ENCODE data around the gene LRMDA. TPM values are rescaled to one million over a fixed set of nuclear protein-coding genes. Genes with fewer than 3 reads are reported as not detected.

The LRMDA gene
- total RNA-seq, 3 donors from 2014 or later: not detected

GRCh38 chr10:75773813-75774782 lies 342.7 kb downstream of the LRMDA start:
- Mint-ChIP-seq H3K9me3 (no peaks in the 10 kb centered on the region), H3K4me1 (ENCODE audit: low read depth) (peaks cover 16% of the 10 kb centered on the region), H3K27me3 (ENCODE audit: low read depth) (peaks cover 3% of the 10 kb centered on the region), H3K4me3 (no peak overlapping the region), H3K36me3 (ENCODE audit: insufficient read depth) (no peaks in the 10 kb centered on the region)
- no peak for DNase-seq
- no peak for ATAC-seq

- Mint-ChIP-seq H3K36me3 (ENCODE audit: insufficient read depth) (no peaks in the 10 kb centered on the region), H3K27me3 (ENCODE audit: low read depth) (peaks cover 3% of the 10 kb centered on the region), H3K4me1 (ENCODE audit: low read depth) (peaks cover 16% of the 10 kb centered on the region), H3K9me3 (no peaks in the 10 kb centered on the region), H3K4me3 (no peak overlapping the region)
- ATAC-seq (no peak), DNase-seq (no peak)
Observed at GRCh38 chr10:75774783-75775490, 343.5 kb downstream of the LRMDA start.

GRCh38 chr10:75776738-75777504 lies 345.5 kb downstream of the LRMDA start:
- Mint-ChIP-seq H3K9me3 (no peaks in the 10 kb centered on the region), H3K4me1 (ENCODE audit: low read depth) (peaks cover 9% of the 10 kb centered on the region), H3K36me3 (ENCODE audit: insufficient read depth) (no peaks in the 10 kb centered on the region), H3K27me3 (ENCODE audit: low read depth) (peaks cover 11% of the 10 kb centered on the region), H3K4me3 (no peak overlapping the region)
- DNase-seq (no peak), ATAC-seq (no peak)

GRCh38 chr10:75778665-75779064 lies 347.2 kb downstream of the LRMDA start:
- no peak for ATAC-seq
- no peaks in the 10 kb centered on the region for H3K4me1 Mint-ChIP-seq (ENCODE audit: low read depth)
- no peaks in the 10 kb centered on the region for H3K36me3 Mint-ChIP-seq (ENCODE audit: insufficient read depth)
- H3K4me3 Mint-ChIP-seq: no peak overlapping the region
- H3K27me3 Mint-ChIP-seq (ENCODE audit: low read depth): peaks cover 11% of the 10 kb centered on the region
- DNase-seq: no peak
- no peaks in the 10 kb centered on the region for H3K9me3 Mint-ChIP-seq

GRCh38 chr10:75779276-75779675 lies 347.9 kb downstream of the LRMDA start:
- no peak for ATAC-seq
- Mint-ChIP-seq H3K27me3 (ENCODE audit: low read depth) (peaks cover 17% of the 10 kb centered on the region), H3K4me3 (no peak overlapping the region), H3K9me3 (no peaks in the 10 kb centered on the region), H3K4me1 (ENCODE audit: low read depth) (no peaks in the 10 kb centered on the region), H3K36me3 (ENCODE audit: insufficient read depth) (no peaks in the 10 kb centered on the region)
- no peak for DNase-seq

- no peak for ATAC-seq
- H3K36me3 Mint-ChIP-seq (ENCODE audit: insufficient read depth): no peaks in the 10 kb centered on the region
- no peak overlapping the region for H3K4me3 Mint-ChIP-seq
- peaks cover 19% of the 10 kb centered on the region for H3K27me3 Mint-ChIP-seq (ENCODE audit: low read depth)
- no peaks in the 10 kb centered on the region for H3K4me1 Mint-ChIP-seq (ENCODE audit: low read depth)
- H3K9me3 Mint-ChIP-seq: no peaks in the 10 kb centered on the region
- no peak for DNase-seq
Observed at GRCh38 chr10:75782463-75783248, 351.2 kb downstream of the LRMDA start.

- DNase-seq (no peak), ATAC-seq (no peak)
- Mint-ChIP-seq H3K4me3 (no peak overlapping the region), H3K27me3 (ENCODE audit: low read depth) (peaks cover 11% of the 10 kb centered on the region), H3K4me1 (ENCODE audit: low read depth) (no peaks in the 10 kb centered on the region), H3K9me3 (no peaks in the 10 kb centered on the region), H3K36me3 (ENCODE audit: insufficient read depth) (no peaks in the 10 kb centered on the region)
Observed at GRCh38 chr10:75788394-75789205, 357.2 kb downstream of the LRMDA start.

- peaks cover 5% of the 10 kb centered on the region for H3K9me3 Mint-ChIP-seq
- H3K27me3 Mint-ChIP-seq (ENCODE audit: low read depth): no peaks in the 10 kb centered on the region
- no peaks in the 10 kb centered on the region for H3K36me3 Mint-ChIP-seq (ENCODE audit: insufficient read depth)
- no peak overlapping the region for H3K4me3 Mint-ChIP-seq
- ATAC-seq: no peak
- H3K4me1 Mint-ChIP-seq (ENCODE audit: low read depth): no peaks in the 10 kb centered on the region
- no peak for DNase-seq
Observed at GRCh38 chr10:75793848-75794247, 362.4 kb downstream of the LRMDA start.

GRCh38 chr10:75801121-75801520 lies 369.7 kb downstream of the LRMDA start:
- no peak overlapping the region for H3K4me3 Mint-ChIP-seq

GRCh38 chr10:75801661-75802060 lies 370.2 kb downstream of the LRMDA start:
- Mint-ChIP-seq H3K36me3 (ENCODE audit: insufficient read depth) (no peaks in the 10 kb centered on the region), H3K4me1 (ENCODE audit: low read depth) (no peaks in the 10 kb centered on the region), H3K9me3 (peaks cover 5% of the 10 kb centered on the region), H3K4me3 (no peak overlapping the region), H3K27me3 (ENCODE audit: low read depth) (peaks cover 11% of the 10 kb centered on the region)
- DNase-seq: no peak
- ATAC-seq: no peak

More at GRCh38 chr10:75801121-75801520, 369.7 kb downstream of the LRMDA start:
- ATAC-seq: no peak
- no peak for DNase-seq
- peaks cover 5% of the 10 kb centered on the region for H3K9me3 Mint-ChIP-seq
- H3K36me3 Mint-ChIP-seq (ENCODE audit: insufficient read depth): no peaks in the 10 kb centered on the region
- H3K27me3 Mint-ChIP-seq (ENCODE audit: low read depth): peaks cover 9% of the 10 kb centered on the region
- no peaks in the 10 kb centered on the region for H3K4me1 Mint-ChIP-seq (ENCODE audit: low read depth)

GRCh38 chr10:75803121-75803520 lies 371.7 kb downstream of the LRMDA start:
- no peaks in the 10 kb centered on the region for H3K9me3 Mint-ChIP-seq
- no peak overlapping the region for H3K4me3 Mint-ChIP-seq
- no peaks in the 10 kb centered on the region for H3K36me3 Mint-ChIP-seq (ENCODE audit: insufficient read depth)
- DNase-seq (no peak), ATAC-seq (no peak)
- H3K4me1 Mint-ChIP-seq (ENCODE audit: low read depth): no peaks in the 10 kb centered on the region
- H3K27me3 Mint-ChIP-seq (ENCODE audit: low read depth): peaks cover 11% of the 10 kb centered on the region

GRCh38 chr10:75803816-75804552 lies 372.6 kb downstream of the LRMDA start:
- H3K4me3 Mint-ChIP-seq: no peak overlapping the region
- DNase-seq (no peak), ATAC-seq (no peak)
- no peaks in the 10 kb centered on the region for H3K9me3 Mint-ChIP-seq
- no peaks in the 10 kb centered on the region for H3K4me1 Mint-ChIP-seq (ENCODE audit: low read depth)
- no peaks in the 10 kb centered on the region for H3K36me3 Mint-ChIP-seq (ENCODE audit: insufficient read depth)
- H3K27me3 Mint-ChIP-seq (ENCODE audit: low read depth): peaks cover 11% of the 10 kb centered on the region

All from activated T-cell treated with anti-CD3 and anti-CD28 coated beads, Interleukin-2, amount 50 U/mL, for 4 hours (primary cell).